ENCODE measurements around the gene ABHD17A. TPM values are rescaled to one million over a fixed set of nuclear protein-coding genes. Genes with fewer than 3 reads are reported as not detected.

ABHD17A gene
- polyA plus RNA-seq, 1 donor (not counting 4 experiments of a cell fraction or from before 2014, with no cell fraction given): 27.2 TPM

- dilution Hi-C loops (cut with MboI; ENCODE audit: extremely low pct_ligation_motif_present, low sequenced_read_pairs): no loop called here
- FAIRE-seq: peak; percentile 63
- Histone ChIP-seq H3K4me2 (ENCODE audit: control insufficient read depth, extremely low read depth, insufficient read depth, low read depth, low read length) (peak overlapping the region; percentile 99), H3K9me3 (ENCODE audit: control insufficient read depth, low read depth, low read length) (no peaks in the 10 kb centered on the region), H3K79me2 (ENCODE audit: control insufficient read depth, insufficient read depth, low read length) (peaks cover 44% of the 10 kb centered on the region), H3K36me3 (ENCODE audit: control insufficient read depth in 2 of 2, extremely low read depth in 1 of 2, insufficient read depth in 2 of 2, low read length in 2 of 2) (peaks cover 0 to 2% of the 10 kb centered on the region in 2 experiments), H3K27me3 (ENCODE audit: control insufficient read depth, extremely low read depth, insufficient read depth, low read length) (no peaks in the 10 kb centered on the region), H4K20me1 (ENCODE audit: control insufficient read depth, extremely low read depth, insufficient read depth, low read length) (peaks cover 6% of the 10 kb centered on the region), H3K9me1 (ENCODE audit: control insufficient read depth, extremely low read depth, insufficient read depth, low read length) (no peaks in the 10 kb centered on the region), H3K9ac (ENCODE audit: control insufficient read depth, extremely low read depth, insufficient read depth, low read length) (peak overlapping the region; percentile 90), H3K4me1 (ENCODE audit: control insufficient read depth, extremely low read depth, insufficient read depth, low read length) (peaks cover 27% of the 10 kb centered on the region), H3K4me3 (ENCODE audit: control insufficient read depth in 2 of 3, extremely low read depth in 1 of 3, insufficient read depth in 2 of 3, low read depth in 1 of 3, low read length in 3 of 3) (peak overlapping the region; percentile 60 to 94 (median 80)), H2AFZ (ENCODE audit: control insufficient read depth, low read length) (no peak overlapping the region), H3K27ac (ENCODE audit: control insufficient read depth, insufficient read depth, low read length) (peak overlapping the region; percentile 79)
- no peak for DNase-seq (ENCODE audit: low read depth, low spot score)
- TF ChIP-seq EZH2 (IDR thresholded peaks at IDR 0.05; ENCODE audit: low read length) (no peak), CTCF (optimal IDR thresholded peaks at IDR 0.05 in 1 of 3, IDR thresholded peaks at IDR 0.05 in 1 of 3, conservative IDR thresholded peaks at IDR 0.05 in 1 of 3; ENCODE audit: extremely low read depth in 1 of 3, insufficient read depth in 2 of 3, low read length in 3 of 3) (no peak)
These were observed 10.6 kb downstream of the ABHD17A start for GRCh38 chr19:1874554-1875185.

GRCh38 chr19:1873524-1874473 is 11.5 kb downstream of the ABHD17A start:
- FAIRE-seq (peak; percentile 59), DNase-seq (ENCODE audit: low read depth, low spot score) (no peak)
- Histone ChIP-seq H3K79me2 (ENCODE audit: control insufficient read depth, insufficient read depth, low read length) (peaks cover 44% of the 10 kb centered on the region), H3K4me1 (ENCODE audit: control insufficient read depth, extremely low read depth, insufficient read depth, low read length) (peaks cover 27% of the 10 kb centered on the region), H3K9ac (ENCODE audit: control insufficient read depth, extremely low read depth, insufficient read depth, low read length) (peak overlapping the region; percentile 90), H3K4me3 (ENCODE audit: control insufficient read depth in 2 of 3, extremely low read depth in 1 of 3, insufficient read depth in 2 of 3, low read depth in 1 of 3, low read length in 3 of 3) (peak overlapping the region; percentile 17 to 80 (median 60)), H4K20me1 (ENCODE audit: control insufficient read depth, extremely low read depth, insufficient read depth, low read length) (peaks cover 6% of the 10 kb centered on the region), H3K4me2 (ENCODE audit: control insufficient read depth, extremely low read depth, insufficient read depth, low read depth, low read length) (peak overlapping the region; percentile 99), H2AFZ (ENCODE audit: control insufficient read depth, low read length) (no peak overlapping the region), H3K36me3 (ENCODE audit: control insufficient read depth in 2 of 2, extremely low read depth in 1 of 2, insufficient read depth in 2 of 2, low read length in 2 of 2) (peaks cover 0 to 2% of the 10 kb centered on the region in 2 experiments), H3K27me3 (ENCODE audit: control insufficient read depth, extremely low read depth, insufficient read depth, low read length) (no peaks in the 10 kb centered on the region), H3K27ac (ENCODE audit: control insufficient read depth, insufficient read depth, low read length) (peak overlapping the region; percentile 79), H3K9me3 (ENCODE audit: control insufficient read depth, low read depth, low read length) (no peaks in the 10 kb centered on the region), H3K9me1 (ENCODE audit: control insufficient read depth, extremely low read depth, insufficient read depth, low read length) (no peaks in the 10 kb centered on the region)
- dilution Hi-C loops (cut with MboI; ENCODE audit: extremely low pct_ligation_motif_present, low sequenced_read_pairs): no loop called here
- TF ChIP-seq EZH2 (IDR thresholded peaks at IDR 0.05; ENCODE audit: low read length) (no peak), CTCF (optimal IDR thresholded peaks at IDR 0.05 in 1 of 3, IDR thresholded peaks at IDR 0.05 in 1 of 3, conservative IDR thresholded peaks at IDR 0.05 in 1 of 3; ENCODE audit: extremely low read depth in 1 of 3, insufficient read depth in 2 of 3, low read length in 3 of 3) (no peak)
